Heart left ventricle (tissue), 16 donors: ENCODE data around the gene RXFP4. TPM values are rescaled to one million over a fixed set of nuclear protein-coding genes. Genes with fewer than 3 reads are reported as not detected.
"Not testable (repeated sequence)": the region's sequence is repeated elsewhere in the genome, so short reads cannot be mapped to it uniquely, and the experiment has no call there.

ENCODE experiments used
- ATAC-seq, 4 donors: fragments of 200-7000 bp; cut with Tn5 transposase; one replicate each; pipeline ENCODE4 v1.9.1; 2020 to 2022; ENCODE audit warnings: moderate library complexity in 4 of 4, mild to moderate bottlenecking in 3 of 4, moderate number of reproducible peaks in 1 of 4
- DNase-seq, 5 donors: peaks; one replicate each; pipeline ENCODE4 v3.0.0-alpha.2; 2020
- H3K27ac ChIP-seq, 12 donors: fragments of 200-600 bp; sonication (generic) in 4 of 12; one replicate each; pipeline versions ENCODE4 v1.5.0 to v1.8.0; 2016 to 2022; ENCODE audit warnings: mild to moderate bottlenecking in 2 of 12
- H3K27me3 ChIP-seq, 9 donors: fragments of 200-600 bp; sonication (generic) in 2 of 9; one replicate each; pipeline versions ENCODE4 v1.5.1 to v1.8.0; 2016 to 2022; ENCODE audit warnings: mild to moderate bottlenecking in 3 of 9
- H3K36me3 ChIP-seq, 9 donors: fragments of 200-600 bp; sonication (generic) in 2 of 9; one replicate each; pipeline versions ENCODE4 v1.5.0 to v1.8.0; 2018 to 2022; ENCODE audit warnings: mild to moderate bottlenecking in 2 of 9
- H3K4me1 ChIP-seq, 12 donors: fragments of 200-600 bp; sonication (generic) in 4 of 12; one replicate each; pipeline versions ENCODE4 v1.5.0 to v1.8.0; 2016 to 2022; ENCODE audit warnings: mild to moderate bottlenecking in 3 of 12
- H3K4me3 ChIP-seq, 12 donors: fragments of 200-600 bp; sonication (generic) in 4 of 12; one replicate each; pipeline versions ENCODE4 v1.5.0 to v1.8.0; 2017 to 2022; ENCODE audit warnings: mild to moderate bottlenecking in 9 of 12, moderate library complexity in 4 of 12
- H3K9me3 ChIP-seq, 12 donors: fragments of 200-600 bp; sonication (generic) in 4 of 12; one replicate each; pipeline versions ENCODE4 v1.5.0 to v1.8.0; 2016 to 2022; ENCODE audit warnings: mild to moderate bottlenecking in 1 of 12
- POLR2A ChIP-seq, 2 donors: fragments of 450-650 bp; IDR thresholded peaks; one replicate each; pipeline ENCODE4 v1.6.1; 2017; ENCODE audit warnings: antibody characterized with exemption in 2 of 2, mild to moderate bottlenecking in 2 of 2, moderate library complexity in 2 of 2
- WGBS, 4 donors: extraction: QIAGEN DNeasy Blood & Tissue Kit in 2 of 4; methylation state at CpG; one replicate each; pipeline versions ENCODE4 v1.1.5 to v1.1.7; 2013 to 2018; 5-methylcytosine and 5-hydroxymethylcytosine counted together
- intact Hi-C, 10 donors: fragments of 100-400 bp; cut with DNase I; formaldehyde crosslinking; loops; one replicate each; pipeline versions ENCODE4 v1.11.1 to v1.14.2; 2022
- polyA plus RNA-seq, 2 donors: library from polyadenylated mRNA; stranded (reverse); fragments of 200-250 nt; gene quantifications; one replicate each; pipeline ENCODE4 v1.2.3, GENCODE V29; 2013
- total RNA-seq, 9 donors: library from RNA; depleted of rRNA in 2 of 9; stranded (reverse); fragments of >200 nt in 2 of 9; fragmentation: NEBNext Ultra II Directional in 3 of 9; extraction: Animal tissue kit (Norgen Biotek cat#: 25700) in 3 of 9; gene quantifications; one replicate each; pipeline versions ENCODE4 v1.1.0 to v1.2.4, GENCODE V29; 2016 to 2023
- TF ChIP-seq, protein P1 (sequence below), 12 donors: fragments of 200-600 bp; sonication (generic) in 4 of 12; IDR thresholded peaks; one replicate each; pipeline versions ENCODE4 v1.5.0 to v1.8.0; 2018 to 2022; ENCODE audit warnings: antibody characterized with exemption in 12 of 12, mild to moderate bottlenecking in 5 of 12
- donor health status: ischemic (EF 13 %, LVEDD 7.1; RV severe dilation, severe dysfunction).
- donor health status: healthy with polysubstance abuse.
- donor health status: DM: no; HTN: yes; CAD: no.
- donor health status: DM: no; HTN: no; CAD: no.
- donor health status: ischemic (EF 25% LVEDD 6.9; RV normal size, moderate dysfunction).
- donor health status: ischemic (EF 25% LVEDD 5.7; RV mildly dilated, moderate dysfunction).
- donor health status: healthy.
- donor health status: DM: yes; HTN: yes; CAD: no.
- donor health status: ischemic (EF 35%, LVEDD 5.7; RV mildly dilated, moderate dysfunction).
- donor health status: nonischemic (EF 11% LVEDD 7.7; RV severe dilation, severe dysfunction).
- donor health status: DM: yes; HTN: yes; CAD: no.
- donor health status: PGD.
- donor health status: ischemic (EF 29% LVEDD 5.4; RV normal size, mild dysfunction).
- donor health status: nonischemic (EF 23%, LVEDD 6.1; RV moderate dilation, normal function).

Gene RXFP4
- total and polyA plus RNA-seq, 11 donors, result 0.07 TPM; not detected in 10

DNA sequence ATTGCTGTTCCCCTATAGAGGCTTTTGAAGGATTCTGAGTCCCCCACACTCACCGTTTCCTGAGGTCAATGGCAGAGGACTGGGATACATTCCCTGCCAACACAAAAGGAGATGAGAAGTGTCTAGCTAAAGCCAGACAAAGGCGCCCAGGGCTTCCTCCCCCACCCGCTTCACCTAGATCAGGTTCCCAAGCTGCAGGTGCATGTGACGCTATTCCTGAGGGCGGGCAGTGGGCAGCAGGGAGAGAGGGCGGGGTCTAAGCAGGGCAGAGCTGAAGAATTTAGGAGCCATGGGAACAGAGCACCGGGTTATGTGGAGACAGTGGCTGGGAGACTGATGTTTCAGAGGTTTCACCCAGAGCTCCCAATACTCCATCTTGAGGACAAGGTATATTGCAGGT lies 42.9 kb downstream of the RXFP4 start:
- no peak for DNase-seq
- no peaks in the 10 kb centered on the region for H3K27me3 ChIP-seq
- peak overlapping the region; percentile 6 to 100 (median 98) for H3K27ac ChIP-seq
- intact Hi-C loops, result loop anchor here in 2 of 10 donors (2.0 to 10.0 kb wide), 2 partner anchors 20 to 130 kb away; partner anchors contain the start of genes GON4L (in 1 of the 2) and SYT11 (in 1 of the 2)
- H3K9me3 ChIP-seq, result no peaks in the 10 kb centered on the region
- no peak overlapping the region for H3K4me3 ChIP-seq
- WGBS, 4 donors, result 85 to 87% (median 86%) methylated on average over 7 of the region's 7 CpGs
- TF ChIP-seq, protein P1, sequence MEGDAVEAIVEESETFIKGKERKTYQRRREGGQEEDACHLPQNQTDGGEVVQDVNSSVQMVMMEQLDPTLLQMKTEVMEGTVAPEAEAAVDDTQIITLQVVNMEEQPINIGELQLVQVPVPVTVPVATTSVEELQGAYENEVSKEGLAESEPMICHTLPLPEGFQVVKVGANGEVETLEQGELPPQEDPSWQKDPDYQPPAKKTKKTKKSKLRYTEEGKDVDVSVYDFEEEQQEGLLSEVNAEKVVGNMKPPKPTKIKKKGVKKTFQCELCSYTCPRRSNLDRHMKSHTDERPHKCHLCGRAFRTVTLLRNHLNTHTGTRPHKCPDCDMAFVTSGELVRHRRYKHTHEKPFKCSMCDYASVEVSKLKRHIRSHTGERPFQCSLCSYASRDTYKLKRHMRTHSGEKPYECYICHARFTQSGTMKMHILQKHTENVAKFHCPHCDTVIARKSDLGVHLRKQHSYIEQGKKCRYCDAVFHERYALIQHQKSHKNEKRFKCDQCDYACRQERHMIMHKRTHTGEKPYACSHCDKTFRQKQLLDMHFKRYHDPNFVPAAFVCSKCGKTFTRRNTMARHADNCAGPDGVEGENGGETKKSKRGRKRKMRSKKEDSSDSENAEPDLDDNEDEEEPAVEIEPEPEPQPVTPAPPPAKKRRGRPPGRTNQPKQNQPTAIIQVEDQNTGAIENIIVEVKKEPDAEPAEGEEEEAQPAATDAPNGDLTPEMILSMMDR (IDR thresholded peaks at IDR 0.05), result no peak
- TF ChIP-seq POLR2A (IDR thresholded peaks at IDR 0.05), result no peak
- H3K4me1 ChIP-seq, result peaks cover 15 to 65% (median 50%) of the 10 kb centered on the region in 12 donors
- no peaks in the 10 kb centered on the region for H3K36me3 ChIP-seq
- ATAC-seq, result no peak

- not testable (repeated sequence) for H3K27me3 ChIP-seq, H3K36me3 ChIP-seq, ATAC-seq, H3K9me3 ChIP-seq, H3K4me3 ChIP-seq, DNase-seq
- H3K4me1 ChIP-seq, result peaks cover 9 to 64% (median 43%) of the 10 kb centered on the region in 12 donors
- 75 to 83% (median 75%) methylated on average over 11 of the region's 11 CpGs for WGBS, 4 donors
- intact Hi-C loops, result loop anchor here in 2 of 10 donors (2.0 to 10.0 kb wide), 2 partner anchors 20 to 130 kb away; partner anchors contain the start of genes GON4L (in 1 of the 2) and SYT11 (in 1 of the 2)
- peak overlapping the region in 6 of 12 donors; percentile 14 to 98 (median 98) for H3K27ac ChIP-seq
These were observed 43.6 kb downstream of the RXFP4 start for GRCh38 chr1:155984903-155985645.

GRCh38 chr1:155989242-155990004 lies 48.0 kb downstream of the RXFP4 start:
- Histone ChIP-seq H3K36me3 (no peaks in the 10 kb centered on the region), H3K9me3 (no peaks in the 10 kb centered on the region), H3K4me1 (peaks cover 0 to 37% (median 10%) of the 10 kb centered on the region in 12 donors), H3K4me3 (peak overlapping the region in 10 of 12 donors; percentile 25 to 62 (median 48)), H3K27ac (peak overlapping the region in 10 of 12 donors; percentile 12 to 90 (median 55)), H3K27me3 (no peaks in the 10 kb centered on the region)
- no peak for TF ChIP-seq POLR2A (IDR thresholded peaks at IDR 0.05)
- TF ChIP-seq, protein P1 (IDR thresholded peaks at IDR 0.05), result peak; percentile 96 to 100 (median 98)
- intact Hi-C loops, result loop anchor here (1.0 to 10.0 kb wide), 5 partner anchors 27 to 135 kb away; partner anchors contain the start of genes GON4L (in 1 of the 10) and SYT11 (in 1 of the 10)
- ATAC-seq, result peak; percentile 83 to 94 (median 92)
- 22 to 28% (median 25%) methylated on average over 4 to 9 of the region's 9 CpGs for WGBS, 4 donors
- peak; percentile 75 to 88 (median 78) for DNase-seq

DNA sequence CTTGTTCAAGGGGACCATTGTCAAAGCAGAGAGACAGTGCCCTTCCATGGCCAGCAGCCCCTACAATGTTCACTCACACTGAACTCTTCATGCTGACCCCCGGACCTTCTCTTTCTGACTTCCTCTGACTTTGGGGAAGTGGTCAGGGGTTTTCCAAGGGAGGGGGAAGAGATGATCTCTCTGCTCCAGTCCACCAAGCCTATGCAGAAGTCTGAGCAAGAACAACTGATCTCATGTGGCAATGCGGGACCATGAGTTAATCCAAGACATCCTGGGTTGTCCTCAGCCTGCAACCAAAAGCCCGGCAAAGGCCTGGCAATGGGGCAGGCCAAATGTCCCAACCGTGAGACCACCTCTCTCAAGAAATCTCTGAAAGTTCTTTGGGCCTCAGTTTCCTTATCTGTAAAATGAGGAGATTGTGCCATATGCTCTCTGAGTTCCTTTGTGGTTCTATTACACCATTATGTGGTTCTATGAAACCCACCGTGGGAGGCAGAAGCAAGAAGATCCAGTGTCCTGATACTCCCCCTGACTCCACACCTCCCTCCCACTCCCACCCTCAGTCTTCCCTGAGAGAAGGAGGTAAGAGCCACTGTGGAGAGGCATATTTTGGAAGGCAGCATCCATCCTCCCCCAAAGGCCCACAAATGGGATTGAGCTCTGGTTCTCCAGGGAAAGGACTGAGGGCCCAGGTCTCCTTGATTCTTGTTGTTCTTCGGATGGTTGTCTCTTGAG lies 48.7 kb downstream of the RXFP4 start:
- intact Hi-C loops, result loop anchor here in 1 of 10 donors (2.0 kb wide), 1 partner anchor 51 kb away; no protein-coding TSS in a partner anchor
- peak; percentile 15 to 57 (median 42) for ATAC-seq

More for the DNA sequence above, 48.7 kb downstream of the RXFP4 start:
- peak overlapping the region in 4 of 12 donors; percentile 53 to 90 (median 59) for H3K27ac ChIP-seq
- H3K27me3 ChIP-seq, result no peaks in the 10 kb centered on the region
- H3K9me3 ChIP-seq, result no peaks in the 10 kb centered on the region
- TF ChIP-seq, protein P1 (IDR thresholded peaks at IDR 0.05), result no peak
- TF ChIP-seq POLR2A (IDR thresholded peaks at IDR 0.05), result no peak
- WGBS, 4 donors, result 76 to 87% (median 87%) methylated on average over 6 of the region's 6 CpGs
- peak overlapping the region in 1 of 12 donors; percentile 51 for H3K4me3 ChIP-seq
- H3K4me1 ChIP-seq, result peaks cover 0 to 37% (median 9%) of the 10 kb centered on the region in 12 donors
- H3K36me3 ChIP-seq, result no peaks in the 10 kb centered on the region
- DNase-seq, result peak in 2 of 5 donors; percentile 17 to 22
